ENCODE data around the gene OLFML2A.

Gene OLFML2A

DNA sequence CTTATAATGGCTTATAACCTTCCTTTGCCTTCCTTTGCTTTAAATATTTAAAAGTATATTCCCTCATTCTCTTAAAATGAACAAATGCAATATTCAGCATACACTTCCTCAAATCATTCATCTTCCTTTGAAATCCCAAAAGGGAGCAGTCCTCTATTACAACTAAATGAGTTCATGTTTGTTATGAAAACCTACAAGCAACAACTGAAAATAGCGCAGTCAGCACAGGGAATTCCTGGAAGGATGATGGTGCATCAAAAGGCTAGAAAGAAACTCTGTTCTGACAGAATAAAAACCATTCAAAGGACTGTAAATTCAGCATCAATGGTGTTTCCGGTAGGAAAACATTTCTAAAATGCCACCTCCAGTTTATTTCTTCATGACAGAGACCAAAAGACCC lies 9.1 kb upstream of the OLFML2A start:
- H3K27me3 ChIP-seq (ENCODE audit: control insufficient read depth, insufficient read depth, low read length) = no peaks in the 10 kb centered on the region
- H3K4me1 ChIP-seq = no peaks in the 10 kb centered on the region
- no peak overlapping the region for H3K4me3 ChIP-seq (ENCODE audit: low read depth, low read length)
- H3K79me2 ChIP-seq = no peaks in the 10 kb centered on the region
- H2AFZ ChIP-seq = no peak overlapping the region
- no peaks in the 10 kb centered on the region for H3K36me3 ChIP-seq (ENCODE audit: control insufficient read depth, insufficient read depth, low read length)
- no peak overlapping the region for H3K9ac ChIP-seq
- no peaks in the 10 kb centered on the region for H3K9me3 ChIP-seq (ENCODE audit: control insufficient read depth, low read length)
- no peak overlapping the region for H3K4me2 ChIP-seq (ENCODE audit: low read length)
- TF ChIP-seq CTCF (IDR thresholded peaks at IDR 0.05) = no peak
- no peak overlapping the region for H3K27ac ChIP-seq

DNA sequence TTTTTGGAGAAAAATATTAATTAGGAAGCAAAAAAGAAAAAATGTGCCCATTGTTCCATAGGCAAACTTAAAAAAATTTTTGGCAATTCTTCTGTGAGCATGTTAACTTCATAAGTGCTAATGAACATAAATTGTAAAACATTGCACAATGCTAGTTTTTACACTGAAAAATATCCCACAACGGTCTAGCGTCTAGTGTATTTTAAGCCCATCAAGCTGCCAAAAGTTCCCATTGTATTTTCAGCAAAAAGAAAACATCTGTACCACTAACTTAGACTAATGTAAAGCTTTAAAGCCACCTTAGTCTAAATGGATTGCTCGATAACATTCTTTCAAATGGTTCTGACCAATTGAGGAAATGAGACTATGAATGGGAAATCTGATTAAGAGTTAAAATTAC lies 8.6 kb upstream of the OLFML2A start:
- Histone ChIP-seq H3K27me3 (ENCODE audit: control insufficient read depth, insufficient read depth, low read length) (no peaks in the 10 kb centered on the region), H3K9ac (no peak overlapping the region), H3K27ac (no peak overlapping the region), H3K4me2 (ENCODE audit: low read length) (no peak overlapping the region), H3K4me1 (no peaks in the 10 kb centered on the region), H3K9me3 (ENCODE audit: control insufficient read depth, low read length) (no peaks in the 10 kb centered on the region), H2AFZ (no peak overlapping the region), H3K79me2 (no peaks in the 10 kb centered on the region), H3K4me3 (ENCODE audit: low read depth, low read length) (no peak overlapping the region), H3K36me3 (ENCODE audit: control insufficient read depth, insufficient read depth, low read length) (no peaks in the 10 kb centered on the region)
- TF ChIP-seq CTCF (IDR thresholded peaks at IDR 0.05) = no peak

GRCh38 chr9:124768750-124769548 lies 8.0 kb upstream of the OLFML2A start:
- H3K4me2 ChIP-seq (ENCODE audit: low read length) = peak overlapping the region; percentile 90
- H3K9me3 ChIP-seq (ENCODE audit: control insufficient read depth, low read length) = no peaks in the 10 kb centered on the region
- peak overlapping the region; percentile 76 for H3K4me3 ChIP-seq (ENCODE audit: low read depth, low read length)
- no peak overlapping the region for H3K9ac ChIP-seq
- no peaks in the 10 kb centered on the region for H3K27me3 ChIP-seq (ENCODE audit: control insufficient read depth, insufficient read depth, low read length)
- no peaks in the 10 kb centered on the region for H3K79me2 ChIP-seq
- H3K27ac ChIP-seq = peak overlapping the region; percentile 16
- H3K36me3 ChIP-seq (ENCODE audit: control insufficient read depth, insufficient read depth, low read length) = no peaks in the 10 kb centered on the region
- no peaks in the 10 kb centered on the region for H3K4me1 ChIP-seq
- peak overlapping the region; percentile 77 for H2AFZ ChIP-seq
- no peak for TF ChIP-seq CTCF (IDR thresholded peaks at IDR 0.05)

- no peaks in the 10 kb centered on the region for H3K9me3 ChIP-seq (ENCODE audit: control insufficient read depth, low read length)
- H2AFZ ChIP-seq = peak overlapping the region; percentile 77
- no peaks in the 10 kb centered on the region for H3K4me1 ChIP-seq
- H3K4me2 ChIP-seq (ENCODE audit: low read length) = peak overlapping the region; percentile 90
- peak overlapping the region; percentile 76 for H3K4me3 ChIP-seq (ENCODE audit: low read depth, low read length)
- no peaks in the 10 kb centered on the region for H3K79me2 ChIP-seq
- H3K27ac ChIP-seq = peak overlapping the region; percentile 16
- no peak overlapping the region for H3K9ac ChIP-seq
- H3K27me3 ChIP-seq (ENCODE audit: control insufficient read depth, insufficient read depth, low read length) = no peaks in the 10 kb centered on the region
- TF ChIP-seq CTCF (IDR thresholded peaks at IDR 0.05) = no peak
- no peaks in the 10 kb centered on the region for H3K36me3 ChIP-seq (ENCODE audit: control insufficient read depth, insufficient read depth, low read length)
Observed at GRCh38 chr9:124769549-124770358, 7.2 kb upstream of the OLFML2A start.

All from parathyroid adenoma (tissue), 2 donors.